Measurements from ENCODE around the gene FOXA1. TPM values are rescaled to one million over a fixed set of nuclear protein-coding genes. Genes with fewer than 3 reads are reported as not detected.

Gene FOXA1
- total RNA-seq, 4 donors from 2014 or later: 5.1 TPM; not detected in 3

- ATAC-seq: no peak
- Histone ChIP-seq H3K4me1 (no peaks in the 10 kb centered on the region), H3K9me3 (peaks cover 0 to 58% (median 0%) of the 10 kb centered on the region in 3 donors), H3K4me3 (no peak overlapping the region), H3K27me3 (peaks cover 46% of the 10 kb centered on the region), H3K36me3 (no peaks in the 10 kb centered on the region), H3K27ac (no peak overlapping the region)
- 92 to 95% methylated on average over 3 of the region's 3 CpGs for WGBS, 2 donors (ENCODE audit: low coverage in 1 of 2)
- no peak for TF ChIP-seq CTCF (IDR thresholded peaks at IDR 0.05)
- TF ChIP-seq EP300 (IDR thresholded peaks at IDR 0.05): no peak
- no peak for TF ChIP-seq POLR2AphosphoS5 (IDR thresholded peaks at IDR 0.05)
- TF ChIP-seq POLR2A (IDR thresholded peaks at IDR 0.05): no peak
These were observed 20.7 kb upstream of the FOXA1 start for GRCh38 chr14:37615582-37616289.

- H3K9me3 ChIP-seq: peaks cover 0 to 47% (median 0%) of the 10 kb centered on the region in 3 donors
- no peak for TF ChIP-seq EP300 (IDR thresholded peaks at IDR 0.05)
- TF ChIP-seq POLR2AphosphoS5 (IDR thresholded peaks at IDR 0.05): no peak
- no peak for TF ChIP-seq CTCF (IDR thresholded peaks at IDR 0.05)
- TF ChIP-seq POLR2A (IDR thresholded peaks at IDR 0.05): no peak
- WGBS, 2 donors (ENCODE audit: low coverage in 1 of 2): 51 to 80% methylated on average over 1 to 5 of the region's 52 CpGs
- no peak for ATAC-seq
- H3K36me3 ChIP-seq: no peaks in the 10 kb centered on the region
- H3K27ac ChIP-seq: no peak overlapping the region
- H3K4me3 ChIP-seq: no peak overlapping the region
- H3K4me1 ChIP-seq: no peaks in the 10 kb centered on the region
- peaks cover 83% of the 10 kb centered on the region for H3K27me3 ChIP-seq
These were observed 16.0 kb upstream of the FOXA1 start for GRCh38 chr14:37610945-37611523.

- no peaks in the 10 kb centered on the region for H3K4me1 ChIP-seq
- no peak overlapping the region for H3K4me3 ChIP-seq
- H3K36me3 ChIP-seq: no peaks in the 10 kb centered on the region
- WGBS, 2 donors (ENCODE audit: low coverage in 1 of 2): 71 to 88% methylated on average over 3 of the region's 3 CpGs
- peaks cover 95% of the 10 kb centered on the region for H3K27me3 ChIP-seq
- no peak overlapping the region for H3K27ac ChIP-seq
- peaks cover 0 to 25% (median 0%) of the 10 kb centered on the region in 3 donors for H3K9me3 ChIP-seq
- TF ChIP-seq POLR2AphosphoS5 (IDR thresholded peaks at IDR 0.05) (no peak), EP300 (IDR thresholded peaks at IDR 0.05) (no peak), POLR2A (IDR thresholded peaks at IDR 0.05) (no peak), CTCF (IDR thresholded peaks at IDR 0.05) (no peak)
- ATAC-seq: no peak
These were observed 13.6 kb upstream of the FOXA1 start for GRCh38 chr14:37608649-37609048.

GRCh38 chr14:37606678-37607077, 11.6 kb upstream of the FOXA1 start:
- H3K36me3 ChIP-seq: no peaks in the 10 kb centered on the region
- H3K9me3 ChIP-seq: peaks cover 0 to 7% (median 0%) of the 10 kb centered on the region in 3 donors
- no peak overlapping the region for H3K27ac ChIP-seq
- peaks cover 96% of the 10 kb centered on the region for H3K27me3 ChIP-seq
- H3K4me1 ChIP-seq: no peaks in the 10 kb centered on the region
- ATAC-seq: no peak
- no peak overlapping the region for H3K4me3 ChIP-seq
- no peak for TF ChIP-seq POLR2AphosphoS5 (IDR thresholded peaks at IDR 0.05)
- no peak for TF ChIP-seq CTCF (IDR thresholded peaks at IDR 0.05)

GRCh38 chr14:37603688-37604251, 8.7 kb upstream of the FOXA1 start:
- Histone ChIP-seq H3K27ac (no peak overlapping the region), H3K36me3 (no peaks in the 10 kb centered on the region), H3K9me3 (no peaks in the 10 kb centered on the region), H3K4me3 (no peak overlapping the region), H3K27me3 (peaks cover 97% of the 10 kb centered on the region), H3K4me1 (peaks cover 0 to 16% (median 0%) of the 10 kb centered on the region in 3 donors)
- 63 to 100% methylated on average over 1 to 4 of the region's 9 CpGs for WGBS, 2 donors (ENCODE audit: low coverage in 1 of 2)
- no peak for ATAC-seq
- TF ChIP-seq POLR2AphosphoS5 (IDR thresholded peaks at IDR 0.05) (no peak), POLR2A (IDR thresholded peaks at IDR 0.05) (no peak), CTCF (IDR thresholded peaks at IDR 0.05) (no peak)

Measured in gastroesophageal sphincter (tissue), 4 donors.